ENCODE data around the gene RRAS2. TPM values are rescaled to one million over a fixed set of nuclear protein-coding genes. Genes with fewer than 3 reads are reported as not detected.
A peak's percentile ranks its signal among the peaks of the same experiment; 100 is the strongest.
"Not testable (repeated sequence)": the region's sequence is repeated elsewhere in the genome, so short reads cannot be mapped to it uniquely, and the experiment has no call there.

The RRAS2 gene
- total RNA-seq, 1 experiment from 2014 or later = 69.9 TPM

DNA sequence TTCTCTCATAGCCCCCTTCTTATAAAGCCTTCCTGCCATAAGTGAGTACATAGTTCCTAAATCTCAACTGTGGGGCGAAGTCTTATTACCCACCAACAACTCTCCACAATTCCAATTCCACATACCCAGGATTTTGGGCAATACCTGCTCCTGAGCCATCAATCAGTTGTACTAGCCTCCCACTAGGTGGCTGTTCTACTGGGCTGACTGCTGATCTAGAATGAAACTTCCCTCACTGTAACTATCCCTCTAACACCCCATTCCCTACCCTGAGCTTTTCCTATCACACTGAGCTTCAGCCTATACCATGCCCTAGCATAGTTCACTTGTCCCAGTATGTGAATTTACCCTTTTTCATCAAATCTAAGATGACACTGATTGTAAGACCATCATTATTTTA is 52.5 kb downstream of the RRAS2 start:
- DNase-seq (ENCODE audit: low spot score) = no peak

DNA sequence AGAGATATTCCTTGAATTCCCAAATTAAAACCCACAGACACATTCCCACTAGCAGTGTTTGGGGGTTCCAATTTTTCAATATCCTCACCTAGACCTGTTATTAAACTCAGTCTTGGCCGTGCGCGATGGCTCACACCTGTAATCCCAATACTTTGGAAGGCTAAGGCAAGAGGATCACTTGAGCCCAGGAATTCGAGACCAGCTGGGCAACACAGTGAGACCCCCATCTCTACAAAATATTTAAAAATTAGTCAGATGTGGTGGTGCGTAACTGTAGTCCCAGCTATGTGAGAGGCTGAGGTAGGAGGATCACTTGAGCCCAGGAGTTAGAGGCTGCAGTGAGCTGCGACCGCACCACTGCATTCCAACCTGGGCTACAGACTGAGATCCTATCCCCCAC is 53.3 kb downstream of the RRAS2 start:
- no peak for DNase-seq (ENCODE audit: low spot score)

DNA sequence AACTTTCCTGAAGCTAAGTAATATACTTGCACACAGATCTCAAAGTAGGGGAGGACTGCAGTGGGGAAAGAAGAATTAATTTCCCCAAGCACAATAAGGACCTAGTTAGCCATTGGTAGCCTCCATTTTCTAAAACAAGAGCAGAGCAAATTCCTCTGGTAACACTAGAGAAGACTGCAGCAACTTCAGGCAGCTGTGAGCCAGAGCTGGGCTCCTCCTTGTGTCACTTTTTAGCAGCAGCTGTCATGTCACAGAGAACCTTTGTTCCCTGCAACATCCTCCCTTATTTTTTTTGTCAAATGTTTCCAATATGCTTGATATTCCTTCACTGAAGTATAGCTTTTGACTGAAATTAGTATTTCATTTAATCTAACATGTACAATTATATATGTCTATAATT is 54.4 kb downstream of the RRAS2 start:
- DNase-seq (ENCODE audit: low spot score) = no peak

DNA sequence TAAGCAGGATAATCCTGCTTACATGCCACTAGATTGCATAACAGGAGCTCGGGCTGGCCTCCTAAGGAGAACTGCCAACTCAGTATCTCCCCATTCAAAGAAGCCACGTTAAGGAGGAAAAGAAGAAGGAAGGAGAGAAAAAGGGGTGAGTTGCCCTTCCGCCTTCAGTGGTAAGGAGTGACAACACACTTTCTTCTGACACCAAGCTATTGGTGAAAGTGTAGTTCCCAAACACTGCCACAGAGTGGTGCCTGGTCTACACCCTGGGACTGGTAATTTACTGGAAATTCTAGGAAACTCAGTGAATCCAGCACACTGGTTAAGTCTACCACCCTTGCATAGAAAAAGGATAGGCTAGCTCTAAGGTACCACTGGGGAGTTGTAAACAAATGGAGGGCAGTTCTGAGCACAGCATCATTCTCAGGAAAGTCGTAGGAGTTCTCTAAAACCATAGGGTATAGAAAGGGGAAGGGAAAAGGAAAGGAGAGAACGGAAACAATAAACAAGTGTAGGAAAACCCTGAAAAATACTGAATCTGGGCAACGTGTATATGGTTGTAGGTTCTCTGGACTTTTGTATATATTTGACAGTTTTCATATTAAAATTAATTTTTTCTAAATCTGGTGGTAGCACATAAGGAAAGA is 58.2 kb downstream of the RRAS2 start:
- DNase-seq (ENCODE audit: low spot score) = peak; percentile 79

DNA sequence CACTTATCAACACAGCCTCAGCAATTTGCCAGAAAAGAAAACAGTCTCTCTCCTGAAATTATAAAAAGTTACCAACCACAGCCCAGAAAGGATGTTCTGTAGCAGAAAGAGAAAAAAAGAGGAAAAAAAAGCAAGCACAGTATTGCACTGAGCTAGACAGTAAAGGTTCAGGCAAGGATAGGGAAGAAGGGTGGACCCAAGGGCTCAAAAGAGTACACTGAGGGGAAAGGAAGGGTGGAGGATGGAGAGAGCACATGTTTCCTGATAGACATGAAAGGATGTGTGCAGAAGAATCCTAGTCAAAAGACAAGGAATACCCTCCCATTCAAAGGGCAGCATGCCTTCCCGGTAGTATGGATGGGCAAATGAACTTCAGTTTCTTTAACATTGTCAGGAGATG is 59.1 kb downstream of the RRAS2 start:
- DNase-seq (ENCODE audit: low spot score) = no peak

DNA sequence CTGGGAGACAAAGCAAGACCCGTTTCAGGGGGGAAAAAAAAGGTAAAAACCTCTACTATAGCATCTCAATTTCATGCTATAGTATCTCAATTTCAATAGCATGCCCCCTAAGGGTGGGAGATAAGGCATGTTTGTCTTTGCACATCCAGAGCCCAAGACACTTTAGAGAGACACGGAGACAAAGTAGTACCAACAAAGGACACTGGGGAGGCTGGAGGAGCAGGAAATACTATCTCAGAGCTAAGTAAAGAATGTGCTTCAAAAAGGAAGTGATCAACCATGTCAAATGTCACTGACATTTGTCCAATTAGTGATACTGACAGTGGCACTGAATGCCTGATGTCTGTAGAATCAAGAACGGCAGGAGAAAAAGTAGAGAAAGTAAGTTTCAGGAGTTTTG is 68.6 kb downstream of the RRAS2 start:
- DNase-seq (ENCODE audit: low spot score) = no peak

DNA sequence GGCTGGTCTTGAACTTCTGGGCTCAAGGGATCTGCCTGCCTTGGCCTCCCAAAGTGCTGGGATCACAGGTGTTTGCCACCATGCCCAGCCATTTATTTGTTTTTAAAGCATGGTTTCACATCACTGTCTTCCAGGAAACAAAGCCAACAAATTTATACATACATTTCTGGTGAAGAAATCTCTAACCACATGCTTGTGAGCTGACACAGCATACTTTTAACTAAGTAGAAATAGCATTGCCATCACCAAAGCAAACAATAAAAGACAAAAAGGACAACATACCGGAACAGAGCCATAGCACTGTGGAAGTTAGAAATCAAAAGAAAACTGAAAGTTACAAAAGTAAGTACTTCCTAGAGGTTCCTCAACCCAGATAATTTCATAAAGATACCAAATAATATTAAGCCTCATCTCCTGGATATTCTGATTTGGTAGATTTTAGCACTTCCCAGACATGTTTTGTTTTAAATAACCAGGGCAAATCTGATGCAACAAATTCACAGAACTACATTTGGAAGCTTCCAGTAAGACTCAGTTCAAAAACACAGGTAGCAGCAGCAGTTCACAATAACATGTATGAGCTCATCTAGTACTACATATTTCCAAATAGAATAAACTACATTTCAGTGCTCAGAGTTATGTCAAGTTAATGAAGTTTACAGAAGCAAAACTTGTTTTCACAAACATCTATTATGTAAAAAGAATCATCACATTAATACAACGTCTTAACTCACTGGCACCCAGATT is 70.6 kb downstream of the RRAS2 start:
- peak; percentile 43 for DNase-seq (ENCODE audit: low spot score)

DNA sequence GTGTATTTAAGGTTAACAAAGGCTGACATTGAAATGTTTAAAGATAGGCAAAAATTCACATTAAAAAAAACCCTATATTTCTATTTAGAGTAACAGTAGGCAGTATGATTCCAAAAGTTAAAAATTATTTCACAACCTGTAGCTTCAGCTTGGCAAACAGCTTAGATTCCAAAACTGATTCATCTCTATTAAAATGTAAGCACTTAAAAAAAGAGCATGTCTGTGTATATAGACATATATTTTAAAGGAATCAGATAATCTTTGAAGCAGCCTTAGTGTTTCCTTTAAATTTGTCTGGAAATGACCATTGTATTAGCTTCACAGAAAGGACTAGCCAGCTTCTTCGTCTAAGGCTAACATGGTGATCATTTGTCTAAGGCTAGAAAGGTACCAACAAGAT is 80.1 kb downstream of the RRAS2 start:
- not testable (repeated sequence) for DNase-seq (ENCODE audit: low spot score)

DNA sequence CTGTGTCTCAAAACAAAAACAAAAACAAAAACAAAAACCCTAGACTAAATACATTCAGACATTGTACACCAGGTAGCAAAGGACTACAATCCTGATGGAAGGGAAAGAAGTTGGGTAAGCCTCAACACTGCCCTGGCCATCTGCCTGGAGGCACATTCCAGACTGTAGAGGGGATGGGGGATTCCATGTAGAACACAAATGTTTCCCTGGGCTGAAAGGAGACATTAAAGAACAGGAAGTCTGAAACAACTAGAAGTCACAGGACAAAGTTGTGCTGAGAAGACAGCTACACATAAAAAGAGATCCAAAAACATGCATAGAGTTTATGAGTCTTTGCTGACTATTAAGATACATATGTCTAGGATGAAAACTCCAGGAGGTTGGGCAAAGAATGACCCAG is 83.9 kb downstream of the RRAS2 start:
- DNase-seq (ENCODE audit: low spot score) = no peak

DNA sequence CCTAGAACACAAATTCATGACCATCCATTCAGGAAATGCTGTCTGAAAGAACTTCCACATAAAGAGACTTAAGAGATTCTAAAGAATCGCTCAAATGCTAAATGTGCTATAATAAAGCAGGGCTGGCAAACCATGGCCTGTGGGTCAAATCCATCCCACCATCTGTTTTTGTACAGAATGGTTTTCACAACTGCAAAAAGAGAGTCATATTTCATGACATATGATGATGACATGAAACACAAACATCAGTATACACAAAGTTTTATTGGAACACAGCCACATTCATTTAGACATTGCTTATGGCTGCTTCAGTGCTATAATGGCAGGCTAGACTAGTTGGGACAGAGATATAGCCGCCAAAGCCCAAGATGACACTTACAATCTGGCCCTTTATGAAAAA is 85.1 kb downstream of the RRAS2 start:
- DNase-seq (ENCODE audit: low spot score) = no peak

DNA sequence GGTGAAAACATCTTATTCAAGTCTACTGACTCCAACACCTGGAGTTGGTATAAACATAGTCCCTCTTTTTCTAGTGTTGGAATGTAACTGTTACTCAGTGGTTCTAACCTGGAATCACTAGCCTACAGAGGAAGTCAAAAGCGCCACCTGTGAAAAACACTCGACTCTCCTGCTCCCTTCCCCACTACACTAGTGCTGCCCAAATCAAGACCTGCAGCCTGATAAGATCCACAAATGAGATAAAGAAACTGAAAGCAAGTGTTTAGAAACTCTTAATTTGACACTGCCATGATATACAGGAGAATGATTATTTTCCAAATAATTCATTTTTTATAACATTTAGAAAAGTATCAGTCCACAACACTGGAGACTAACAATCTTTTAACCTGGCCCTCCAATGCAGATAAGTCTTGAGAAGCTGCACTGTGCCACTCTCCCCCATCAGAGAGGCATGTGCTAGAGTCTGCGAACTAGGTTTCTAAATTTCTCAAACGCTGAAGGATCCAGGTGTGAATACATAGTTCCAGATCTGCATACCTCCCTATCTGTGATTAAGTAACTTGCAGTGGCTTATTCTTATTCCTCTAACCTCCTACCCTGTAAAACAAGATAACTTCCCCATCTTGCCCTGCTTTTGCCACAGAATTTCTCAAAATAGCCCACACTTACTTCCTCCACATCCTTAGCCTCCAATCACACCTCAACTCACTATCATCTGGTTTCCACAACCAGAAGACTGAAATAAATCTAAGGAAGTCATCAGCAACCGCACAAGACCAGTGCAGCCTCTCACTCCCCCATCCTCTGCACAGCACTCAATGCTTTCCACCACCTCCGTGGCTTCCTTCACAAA is 88.1 kb downstream of the RRAS2 start:
- DNase-seq (ENCODE audit: low spot score) = no peak

DNA sequence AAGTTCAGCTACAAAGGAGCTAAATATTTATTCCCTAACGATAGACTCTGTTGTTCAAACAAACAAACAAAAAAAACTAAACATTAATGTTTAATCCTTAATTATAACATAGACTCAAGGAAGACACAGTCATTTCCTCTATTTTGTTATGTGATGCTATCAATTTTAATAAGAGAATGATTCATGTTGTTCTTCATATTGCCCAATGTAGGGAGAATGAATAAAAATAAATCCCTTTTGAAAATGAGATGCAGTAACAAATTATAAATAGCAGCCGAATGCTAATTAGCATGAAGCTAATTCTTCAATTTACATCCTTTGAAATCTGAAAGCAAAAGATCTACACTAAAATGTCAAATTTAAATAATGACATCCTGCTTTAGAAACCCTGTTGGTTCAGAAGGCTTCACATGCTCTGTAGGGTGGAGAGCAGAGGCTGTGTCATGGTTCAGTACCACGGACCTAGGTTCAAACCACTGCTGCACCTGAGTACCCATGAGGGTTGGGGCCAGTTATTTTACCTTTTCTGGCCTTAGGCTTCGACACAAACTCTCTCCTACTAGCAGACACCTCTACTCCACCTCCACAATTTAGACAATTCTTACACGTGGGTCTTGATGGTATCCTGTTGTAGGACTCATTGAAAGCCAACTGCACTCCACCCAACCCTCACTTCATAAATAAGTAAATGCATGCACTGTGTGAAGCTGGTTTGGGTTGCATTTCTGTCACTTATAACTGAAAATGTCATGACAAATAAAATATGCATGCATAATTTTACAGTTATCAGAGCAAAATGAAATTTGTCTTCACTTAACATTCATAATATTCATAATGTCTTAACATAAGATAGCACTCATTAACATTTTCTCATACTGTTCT is 89.0 kb downstream of the RRAS2 start:
- no peak for DNase-seq (ENCODE audit: low spot score)

DNA sequence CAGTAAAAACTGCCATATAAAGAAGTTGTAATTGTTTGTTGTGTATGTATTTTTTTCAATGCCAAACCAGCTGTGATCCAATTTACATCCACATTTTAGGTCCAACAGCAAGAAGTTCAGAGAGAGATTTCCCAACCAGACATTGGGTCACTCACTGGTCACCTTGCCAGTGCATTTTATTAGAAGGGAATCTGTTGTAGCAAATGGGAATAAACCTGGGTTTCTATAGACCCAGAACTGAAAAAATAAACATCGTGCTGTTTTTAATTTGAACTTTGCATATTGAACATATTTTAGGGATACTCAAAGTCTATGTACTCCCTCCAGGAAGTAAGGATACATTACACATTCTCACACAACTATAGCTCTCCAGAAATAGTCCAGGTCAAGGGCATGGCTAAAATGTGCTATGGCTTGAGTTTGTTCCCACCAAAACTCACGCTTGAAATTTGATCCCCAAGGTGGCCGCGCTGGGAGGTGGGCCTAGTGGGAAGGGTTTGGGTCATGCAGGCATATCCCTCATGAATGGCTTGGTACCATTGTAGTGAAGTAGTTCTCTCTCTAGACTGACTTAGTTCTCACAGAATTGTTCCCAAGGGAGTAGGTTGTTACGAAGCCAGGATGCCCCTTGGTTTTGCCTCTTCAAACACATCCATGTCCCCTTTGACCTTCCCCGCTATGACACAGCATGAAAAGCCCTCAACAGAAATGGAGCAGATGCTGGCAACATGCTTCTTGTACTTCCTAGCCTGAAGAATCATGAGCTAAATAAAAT is 90.9 kb downstream of the RRAS2 start:
- DNase-seq (ENCODE audit: low spot score) = no peak

DNA sequence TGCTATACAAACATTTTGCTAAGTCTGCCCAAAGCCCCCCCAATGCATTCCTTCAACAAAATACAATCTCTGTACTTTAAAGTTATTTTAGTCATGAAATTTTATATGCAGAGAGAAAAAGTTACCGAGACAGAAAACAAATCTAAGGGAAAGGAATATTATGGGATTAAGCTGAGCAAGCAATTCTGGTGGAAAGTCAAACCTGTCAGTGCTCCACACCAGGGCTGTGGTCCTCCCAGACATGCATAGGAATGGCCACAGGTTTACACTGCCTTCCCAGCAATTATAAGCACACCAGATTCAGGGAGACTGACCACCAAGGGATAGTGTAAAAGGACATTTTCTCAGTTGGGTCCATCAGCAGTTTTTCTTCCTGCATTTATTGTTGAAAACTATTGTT is 92.4 kb downstream of the RRAS2 start:
- no peak for DNase-seq (ENCODE audit: low spot score)

DNA sequence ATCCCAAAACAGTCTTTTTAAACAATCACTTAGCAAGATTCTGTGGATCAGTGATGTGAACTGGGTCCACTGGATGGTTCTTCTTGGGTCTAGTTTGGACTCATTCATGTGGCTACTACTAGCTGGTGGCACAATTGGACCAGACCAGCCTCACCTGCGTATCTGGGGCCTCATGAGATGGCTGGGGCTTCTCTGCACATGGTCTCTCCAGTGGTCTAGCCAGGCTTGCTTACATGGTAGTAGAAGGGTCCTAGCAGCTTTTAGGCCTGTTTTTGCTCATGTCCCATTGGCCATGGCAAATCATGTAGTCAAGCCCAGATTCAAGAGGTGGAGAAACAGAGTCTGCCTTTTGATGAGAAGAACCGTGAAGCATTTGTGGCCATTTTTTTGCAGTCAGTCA is 94.0 kb downstream of the RRAS2 start:
- DNase-seq (ENCODE audit: low spot score) = no peak

DNA sequence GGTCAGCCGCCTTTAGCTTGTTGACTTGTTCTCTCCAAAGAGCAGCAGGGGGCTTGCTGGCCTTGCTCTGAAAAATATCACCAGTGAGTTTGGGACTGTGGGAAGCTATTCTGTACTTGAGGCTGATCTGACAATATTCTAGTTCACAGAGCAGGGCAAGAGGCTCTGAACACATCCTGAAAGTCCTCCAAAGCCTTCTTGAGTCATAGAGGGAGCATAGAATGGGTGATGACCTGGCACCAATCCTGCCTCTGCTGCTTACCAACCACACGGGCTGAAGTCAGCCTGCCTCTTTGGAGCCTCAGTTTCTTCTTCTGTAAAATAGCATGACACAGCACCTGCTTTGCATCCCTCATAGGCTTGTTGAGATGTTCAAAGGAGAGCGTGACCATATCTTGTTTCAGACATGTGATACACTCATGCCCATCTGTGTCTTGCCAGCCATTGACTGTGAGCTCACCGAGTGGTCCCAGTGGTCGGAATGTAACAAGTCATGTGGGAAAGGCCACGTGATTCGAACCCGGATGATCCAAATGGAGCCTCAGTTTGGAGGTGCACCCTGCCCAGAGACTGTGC is 96.6 kb downstream of the RRAS2 start:
- no peak for DNase-seq (ENCODE audit: low spot score)

DNA sequence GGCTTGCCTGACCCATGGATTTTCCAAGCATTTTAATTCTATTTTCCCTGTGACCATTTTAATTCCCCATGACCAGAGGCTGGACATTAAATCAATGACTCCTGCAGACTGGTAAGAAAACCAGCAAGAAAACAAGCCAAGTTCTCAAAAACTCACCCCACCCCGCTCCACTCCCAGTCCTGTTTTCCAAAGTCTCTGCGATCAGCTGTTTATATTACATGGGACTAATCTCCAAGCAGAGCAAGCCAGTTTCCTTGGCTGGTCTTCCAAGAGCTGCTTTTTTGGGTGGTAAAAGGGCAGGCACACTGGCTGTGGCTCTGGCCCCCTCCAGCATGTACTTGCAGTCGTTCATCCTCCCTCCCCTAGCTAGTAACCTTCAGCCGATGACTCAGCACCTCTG is 97.9 kb downstream of the RRAS2 start:
- no peak for DNase-seq (ENCODE audit: low spot score)

DNA sequence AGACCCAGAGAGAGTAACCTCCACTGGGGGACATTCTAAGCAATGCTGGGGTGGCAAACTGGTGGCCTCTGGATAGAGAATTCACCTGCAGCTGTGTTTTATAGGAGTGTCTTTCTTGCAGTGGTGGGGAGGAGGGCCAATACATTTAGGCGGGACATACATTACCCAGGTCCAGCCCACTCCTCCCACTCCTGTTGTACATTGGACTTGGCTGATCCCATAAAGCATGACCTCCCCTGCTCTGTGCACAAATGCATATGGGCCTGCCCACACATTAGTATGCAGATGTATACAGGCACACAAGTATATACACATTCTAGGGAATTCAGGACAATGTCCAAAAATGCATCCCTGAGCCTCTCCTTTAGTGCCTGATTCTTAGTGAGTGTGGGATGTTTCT is 99.1 kb downstream of the RRAS2 start:
- DNase-seq (ENCODE audit: low spot score) = no peak

DNA sequence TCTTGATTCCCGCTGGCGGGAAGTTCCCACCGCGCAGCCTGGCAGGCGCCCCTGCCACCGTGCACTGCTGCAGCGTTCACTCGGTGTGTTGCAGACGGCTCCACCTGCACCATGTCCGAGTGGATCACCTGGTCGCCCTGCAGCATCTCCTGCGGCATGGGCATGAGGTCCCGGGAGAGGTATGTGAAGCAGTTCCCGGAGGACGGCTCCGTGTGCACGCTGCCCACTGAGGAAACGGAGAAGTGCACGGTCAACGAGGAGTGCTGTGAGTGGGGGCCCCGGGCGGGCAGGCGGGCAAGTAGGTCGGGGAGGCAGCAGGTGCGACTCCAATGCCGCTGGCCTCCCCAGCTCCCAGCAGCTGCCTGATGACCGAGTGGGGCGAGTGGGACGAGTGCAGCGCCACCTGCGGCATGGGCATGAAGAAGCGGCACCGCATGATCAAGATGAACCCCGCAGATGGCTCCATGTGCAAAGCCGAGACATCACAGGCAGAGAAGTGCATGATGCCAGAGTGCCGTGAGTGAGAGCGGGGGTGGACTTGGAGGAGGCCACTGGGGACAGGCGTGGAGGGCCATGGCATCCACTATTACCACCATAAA is 99.7 kb downstream of the RRAS2 start:
- no peak for DNase-seq (ENCODE audit: low spot score)

DNA sequence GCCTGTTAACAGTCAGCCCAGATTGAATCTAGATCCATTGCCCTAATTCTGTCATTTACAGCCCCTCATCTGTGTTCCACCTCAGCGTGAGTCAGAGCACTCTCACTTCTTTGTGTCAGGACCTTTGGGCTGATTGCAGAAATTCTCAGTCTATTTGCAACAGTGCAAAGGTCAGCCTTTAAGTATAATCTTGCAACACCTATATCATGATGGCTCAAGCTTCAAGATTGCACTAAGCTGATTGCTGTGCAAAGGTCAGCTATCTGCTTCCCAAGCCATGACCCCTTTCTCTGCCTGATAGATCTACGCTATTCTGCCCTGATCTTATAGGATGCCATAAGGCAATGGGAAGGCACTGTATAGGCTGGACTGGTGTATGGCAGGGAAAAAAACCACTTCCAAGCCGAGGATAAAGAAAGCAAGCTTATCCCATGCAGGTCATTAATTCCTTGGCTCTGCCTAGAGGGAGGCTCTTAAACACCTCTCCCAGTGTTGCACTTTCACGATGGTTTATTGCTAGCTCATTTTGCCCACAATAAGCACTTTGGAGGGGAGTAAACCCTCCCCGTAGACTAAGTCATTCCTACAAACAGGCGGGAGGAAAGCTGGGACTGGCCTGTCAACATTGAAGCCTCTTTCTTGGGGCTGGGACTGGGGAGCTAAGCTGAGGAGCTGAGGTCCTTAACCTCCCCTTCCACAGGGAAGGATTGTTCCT is 100.6 kb downstream of the RRAS2 start:
- no peak for DNase-seq (ENCODE audit: low spot score)
